GM20000 (cell line): ENCODE results near the gene ARHGAP26.

Experiments used
- DNase-seq: peaks from one replicate; pipeline ENCODE4 v3.0.0; 2012; ENCODE audit warnings: low spot score
- CTCF ChIP-seq: IDR thresholded peaks from 2 replicates; pipeline ENCODE4 v1.5.1; 2012; ENCODE audit warnings: mild to moderate bottlenecking, control low read depth; ENCODE audit errors: extremely low read depth, missing control alignments

Gene ARHGAP26

GRCh38 chr5:143025376-143025775 lies 255.2 kb downstream of the ARHGAP26 start:
- no peak for DNase-seq
- TF ChIP-seq CTCF, result no peak

GRCh38 chr5:143025971-143026370 lies 255.8 kb downstream of the ARHGAP26 start:
- no peak for TF ChIP-seq CTCF
- DNase-seq, result no peak

- DNase-seq, result no peak
- TF ChIP-seq CTCF, result no peak
Observed at GRCh38 chr5:143026380-143026779, 256.2 kb downstream of the ARHGAP26 start.

- no peak for DNase-seq
- no peak for TF ChIP-seq CTCF
Observed at GRCh38 chr5:143029293-143029692, 259.1 kb downstream of the ARHGAP26 start.

- TF ChIP-seq CTCF, result no peak
- DNase-seq, result no peak
Observed at GRCh38 chr5:143030349-143030748, 260.2 kb downstream of the ARHGAP26 start.

GRCh38 chr5:143031781-143032580 lies 261.8 kb downstream of the ARHGAP26 start:
- TF ChIP-seq CTCF, result no peak
- DNase-seq, result no peak

- no peak for DNase-seq
- TF ChIP-seq CTCF, result no peak
Observed at GRCh38 chr5:143032581-143032836, 262.3 kb downstream of the ARHGAP26 start.
